VCaP (cell line): ENCODE results near the gene LY6G6C.

Source experiments
- H3K27ac ChIP-seq: fragments of 450-650 bp; 2 replicates; pipeline ENCODE4 v1.5.1; 2017
- TF ChIP-seq, protein P1 (sequence below): fragments of 450-650 bp; conservative IDR thresholded peaks from 2 replicates; pipeline ENCODE4 v1.5.1; 2017; ENCODE audit warnings: mild to moderate bottlenecking, moderate library complexity

Gene LY6G6C

GRCh38 chr6:31690231-31691077 lies 31.1 kb downstream of the LY6G6C start:
- TF ChIP-seq, protein P1, sequence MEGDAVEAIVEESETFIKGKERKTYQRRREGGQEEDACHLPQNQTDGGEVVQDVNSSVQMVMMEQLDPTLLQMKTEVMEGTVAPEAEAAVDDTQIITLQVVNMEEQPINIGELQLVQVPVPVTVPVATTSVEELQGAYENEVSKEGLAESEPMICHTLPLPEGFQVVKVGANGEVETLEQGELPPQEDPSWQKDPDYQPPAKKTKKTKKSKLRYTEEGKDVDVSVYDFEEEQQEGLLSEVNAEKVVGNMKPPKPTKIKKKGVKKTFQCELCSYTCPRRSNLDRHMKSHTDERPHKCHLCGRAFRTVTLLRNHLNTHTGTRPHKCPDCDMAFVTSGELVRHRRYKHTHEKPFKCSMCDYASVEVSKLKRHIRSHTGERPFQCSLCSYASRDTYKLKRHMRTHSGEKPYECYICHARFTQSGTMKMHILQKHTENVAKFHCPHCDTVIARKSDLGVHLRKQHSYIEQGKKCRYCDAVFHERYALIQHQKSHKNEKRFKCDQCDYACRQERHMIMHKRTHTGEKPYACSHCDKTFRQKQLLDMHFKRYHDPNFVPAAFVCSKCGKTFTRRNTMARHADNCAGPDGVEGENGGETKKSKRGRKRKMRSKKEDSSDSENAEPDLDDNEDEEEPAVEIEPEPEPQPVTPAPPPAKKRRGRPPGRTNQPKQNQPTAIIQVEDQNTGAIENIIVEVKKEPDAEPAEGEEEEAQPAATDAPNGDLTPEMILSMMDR, result no peak
- H3K27ac ChIP-seq, result no peak overlapping the region

DNA sequence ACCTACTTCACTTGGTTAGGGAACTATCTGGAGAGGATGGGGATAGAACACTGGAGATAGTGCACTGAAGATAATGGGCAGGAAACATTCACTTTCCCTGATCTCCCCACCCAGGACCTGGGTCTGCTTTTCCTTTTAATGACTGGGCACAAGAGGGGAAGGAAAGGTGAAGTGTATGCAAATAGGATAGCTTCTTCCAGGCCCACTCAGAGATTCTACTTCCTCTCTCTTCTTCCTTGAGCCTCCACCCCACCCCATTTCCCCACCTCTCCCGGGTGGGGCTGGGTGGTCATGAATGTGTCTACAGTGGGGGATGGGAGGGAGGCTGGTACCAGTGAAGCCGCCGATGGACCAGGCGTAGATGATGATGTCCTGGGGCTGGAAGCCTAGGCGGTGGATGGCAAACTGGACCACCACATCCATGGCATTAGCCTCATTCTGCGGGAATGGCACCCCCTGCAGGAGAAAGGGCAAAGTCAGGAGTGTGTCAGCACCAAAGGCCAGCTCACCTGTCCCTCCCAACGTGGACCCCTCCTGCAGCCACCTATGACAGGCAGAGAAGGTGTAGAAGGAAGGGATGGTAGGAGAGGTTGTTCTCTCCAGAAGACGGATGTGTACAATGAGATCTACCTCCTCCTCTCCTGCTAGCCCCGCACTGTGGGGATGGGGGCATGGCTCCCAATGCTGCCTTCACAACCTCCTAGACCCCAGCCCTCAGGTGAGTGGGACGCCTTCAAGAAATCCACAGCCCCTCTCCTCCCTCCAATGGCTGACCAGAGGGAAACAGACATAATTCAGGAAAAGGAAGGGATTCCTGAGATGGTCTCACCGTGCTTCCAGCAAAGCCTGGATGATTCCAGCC lies 32.1 kb downstream of the LY6G6C start:
- TF ChIP-seq, protein P1, result peak; percentile 48
- no peak overlapping the region for H3K27ac ChIP-seq

DNA sequence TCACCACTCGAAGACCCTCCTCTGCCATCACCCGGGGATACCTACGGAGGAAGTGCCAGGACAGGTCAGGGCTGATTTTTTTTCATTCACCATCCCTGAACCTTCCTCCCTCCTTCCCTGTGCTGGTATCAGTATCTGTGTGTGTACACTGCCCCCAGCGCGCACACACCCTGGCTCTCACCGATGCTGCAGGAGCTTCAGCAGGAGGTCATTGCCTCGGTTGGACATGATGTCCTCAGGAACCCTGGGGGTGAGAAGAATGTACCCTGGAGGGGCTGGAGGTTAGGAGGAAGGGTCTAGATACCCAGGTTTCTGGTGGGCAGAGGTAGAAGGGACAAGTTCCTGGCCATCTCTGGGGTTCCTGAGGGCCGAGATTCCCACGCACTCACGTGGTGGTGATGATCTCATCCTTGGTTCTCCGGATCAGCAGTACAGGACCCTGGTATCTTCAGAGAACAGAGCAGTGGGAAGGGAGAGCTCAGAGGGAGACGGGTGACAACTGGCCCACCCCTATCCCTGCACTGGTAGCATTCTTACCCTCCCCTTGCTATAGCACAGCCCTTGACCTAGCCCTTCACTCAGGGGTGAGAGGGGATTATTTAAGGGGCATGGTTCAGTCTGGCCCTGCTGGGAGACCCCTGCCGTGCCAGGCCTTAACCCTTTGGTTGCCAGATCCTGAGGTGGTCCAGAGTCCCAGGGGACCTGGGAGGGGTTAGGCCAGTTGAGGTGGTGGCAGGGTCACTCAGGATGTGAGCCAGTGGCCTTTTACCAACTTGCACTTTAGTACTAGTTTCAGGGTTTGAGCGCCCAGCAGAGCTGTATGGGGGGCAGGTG lies 33.5 kb downstream of the LY6G6C start:
- H3K27ac ChIP-seq, result no peak overlapping the region
- TF ChIP-seq, protein P1, result no peak

DNA sequence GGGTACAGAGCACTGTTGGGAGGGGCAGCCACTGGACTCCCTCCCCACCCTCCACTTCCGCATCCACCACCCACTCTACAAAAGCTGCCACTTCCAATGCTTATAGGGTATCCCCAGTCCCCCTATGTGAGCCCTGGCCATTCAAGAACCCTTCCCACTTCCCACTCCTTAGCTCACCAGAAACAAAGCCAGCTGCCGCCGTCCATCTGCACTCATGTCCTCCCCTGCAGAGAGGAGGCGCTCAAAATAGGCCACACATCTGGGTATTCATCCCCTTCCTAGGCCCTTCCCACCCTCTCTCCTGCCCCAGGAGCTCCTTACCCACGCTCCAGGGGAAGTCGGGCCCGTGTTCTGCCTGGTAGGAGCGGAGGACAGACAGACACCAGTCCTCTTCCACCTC lies 34.2 kb downstream of the LY6G6C start:
- TF ChIP-seq, protein P1, result no peak
- H3K27ac ChIP-seq, result no peak overlapping the region

DNA sequence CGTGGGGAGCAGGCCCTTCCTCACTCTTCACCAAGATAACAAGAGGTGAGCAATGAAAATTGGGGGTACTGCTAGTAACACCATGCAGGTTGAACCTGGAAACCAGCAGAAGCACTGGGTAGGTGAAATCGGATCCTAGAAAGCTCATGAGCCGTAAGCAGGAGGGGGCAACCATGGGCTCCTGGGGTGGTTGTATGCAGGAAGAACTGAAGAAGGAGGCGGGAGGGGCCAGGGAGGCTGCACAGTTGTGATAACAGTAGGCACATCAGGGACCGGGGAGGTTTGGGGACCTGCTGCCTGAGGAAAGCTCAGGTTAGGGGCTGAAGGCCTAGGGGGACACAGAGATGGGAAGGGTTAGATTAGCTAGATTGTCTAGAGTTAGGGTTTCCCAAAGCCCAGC lies 35.1 kb downstream of the LY6G6C start:
- TF ChIP-seq, protein P1, result no peak
- no peak overlapping the region for H3K27ac ChIP-seq

GRCh38 chr6:31683591-31683990 lies 38.0 kb downstream of the LY6G6C start:
- TF ChIP-seq, protein P1, result no peak
- no peak overlapping the region for H3K27ac ChIP-seq
